GM13976 (cell line): Measurements from ENCODE around the gene RARB.

Experiments
- DNase-seq: peaks from one replicate; pipeline ENCODE4 v3.0.0; 2012; ENCODE audit warnings: low spot score
- in situ Hi-C: fragments of 300-500 bp; cut with MboI; formaldehyde crosslinking; loops from one replicate; pipeline ENCODE4 v1.12.0; 2022; ENCODE audit warnings: low sequenced_read_pairs, mixed read lengths, inconsistent platforms; ENCODE audit not compliant: unreplicated experiment
- TF ChIP-seq, protein P1 (sequence below): IDR thresholded peaks from 2 replicates; pipeline ENCODE4 v1.5.1; 2012; ENCODE audit warnings: borderline replicate concordance, mild to moderate bottlenecking; ENCODE audit not compliant: insufficient read depth; ENCODE audit errors: extremely low read depth, missing control alignments, control extremely low read depth

RARB gene

GRCh38 chr3:25552251-25552650 is 124.2 kb downstream of the RARB start:
- TF ChIP-seq, protein P1, sequence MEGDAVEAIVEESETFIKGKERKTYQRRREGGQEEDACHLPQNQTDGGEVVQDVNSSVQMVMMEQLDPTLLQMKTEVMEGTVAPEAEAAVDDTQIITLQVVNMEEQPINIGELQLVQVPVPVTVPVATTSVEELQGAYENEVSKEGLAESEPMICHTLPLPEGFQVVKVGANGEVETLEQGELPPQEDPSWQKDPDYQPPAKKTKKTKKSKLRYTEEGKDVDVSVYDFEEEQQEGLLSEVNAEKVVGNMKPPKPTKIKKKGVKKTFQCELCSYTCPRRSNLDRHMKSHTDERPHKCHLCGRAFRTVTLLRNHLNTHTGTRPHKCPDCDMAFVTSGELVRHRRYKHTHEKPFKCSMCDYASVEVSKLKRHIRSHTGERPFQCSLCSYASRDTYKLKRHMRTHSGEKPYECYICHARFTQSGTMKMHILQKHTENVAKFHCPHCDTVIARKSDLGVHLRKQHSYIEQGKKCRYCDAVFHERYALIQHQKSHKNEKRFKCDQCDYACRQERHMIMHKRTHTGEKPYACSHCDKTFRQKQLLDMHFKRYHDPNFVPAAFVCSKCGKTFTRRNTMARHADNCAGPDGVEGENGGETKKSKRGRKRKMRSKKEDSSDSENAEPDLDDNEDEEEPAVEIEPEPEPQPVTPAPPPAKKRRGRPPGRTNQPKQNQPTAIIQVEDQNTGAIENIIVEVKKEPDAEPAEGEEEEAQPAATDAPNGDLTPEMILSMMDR, result no peak
- in situ Hi-C loops, result no loop called here
- DNase-seq, result no peak

DNA sequence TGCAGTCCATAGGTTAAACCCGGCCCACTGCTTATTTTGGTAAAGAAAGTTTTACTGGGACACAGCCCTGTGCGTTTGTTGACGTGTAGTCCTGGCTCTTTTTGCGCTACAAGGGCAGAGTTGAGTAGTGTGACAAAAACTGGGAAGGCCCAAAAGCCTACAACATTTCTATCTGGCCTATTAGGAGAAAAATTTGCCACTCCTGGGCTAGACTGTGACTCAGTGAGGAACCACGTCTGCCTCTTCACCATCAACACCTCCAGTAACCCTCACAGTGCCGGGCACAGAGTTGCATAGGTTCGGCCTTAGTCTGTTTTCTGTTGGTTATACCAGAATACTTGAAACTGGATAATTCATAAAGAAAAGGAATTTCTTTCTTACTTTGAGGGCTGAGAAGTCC is 126.3 kb downstream of the RARB start:
- TF ChIP-seq, protein P1, result no peak
- no peak for DNase-seq
- in situ Hi-C loops, result no loop called here

GRCh38 chr3:25555695-25556437 is 127.8 kb downstream of the RARB start:
- TF ChIP-seq, protein P1, result no peak
- DNase-seq, result no peak
- in situ Hi-C loops, result no loop called here

DNA sequence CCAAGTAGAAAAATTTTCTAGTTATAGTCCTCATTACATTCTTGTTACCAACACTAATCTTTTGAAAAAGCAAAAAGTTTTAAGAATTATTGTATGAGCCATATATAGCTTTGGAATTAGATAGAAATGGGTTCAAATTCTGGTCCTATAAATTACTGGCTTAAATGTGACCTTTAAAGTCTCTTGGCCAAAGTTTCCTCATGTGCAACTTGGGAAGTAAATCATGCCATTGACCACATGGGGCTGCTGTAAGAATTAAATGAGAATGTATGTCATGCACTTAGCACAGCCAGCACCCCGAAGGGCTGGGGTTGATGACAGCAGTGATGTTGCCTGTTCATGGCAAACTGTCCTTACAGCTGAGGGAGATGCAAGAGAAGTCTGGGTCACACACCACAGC is 128.4 kb downstream of the RARB start:
- TF ChIP-seq, protein P1, result no peak
- in situ Hi-C loops, result no loop called here
- no peak for DNase-seq

DNA sequence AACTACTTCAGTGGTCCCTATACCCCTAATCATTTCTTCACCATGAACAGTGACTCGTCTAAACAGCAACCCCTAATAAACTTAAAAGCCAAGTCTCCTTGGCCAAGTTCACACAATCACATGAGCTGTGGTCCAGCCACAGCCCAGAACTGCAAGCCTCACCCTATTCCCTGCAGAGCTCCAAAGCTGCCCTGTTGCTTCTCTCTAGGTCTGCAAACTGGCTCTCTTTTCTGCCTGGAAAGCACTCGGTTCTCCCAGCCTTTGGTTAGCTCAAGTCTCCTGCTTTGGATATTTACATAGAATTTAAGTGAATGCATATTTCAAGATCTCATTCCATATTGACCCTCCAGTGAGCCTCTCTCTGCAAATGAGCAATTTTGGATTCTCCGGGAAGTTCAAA is 129.6 kb downstream of the RARB start:
- in situ Hi-C loops, result no loop called here
- no peak for DNase-seq
- TF ChIP-seq, protein P1, result no peak

- DNase-seq, result no peak
- TF ChIP-seq, protein P1, result no peak
- in situ Hi-C loops, result no loop called here
Observed at GRCh38 chr3:25558121-25558520, 130.1 kb downstream of the RARB start.
